Measurements from ENCODE around the gene ZNF280B. TPM values are rescaled to one million over a fixed set of nuclear protein-coding genes. Genes with fewer than 3 reads are reported as not detected.

The ZNF280B gene
- total RNA-seq, 1 experiment from 2014 or later, result 8.2 TPM

- H3K4me1 ChIP-seq (ENCODE audit: insufficient read depth, low read length), result peaks cover 4% of the 10 kb centered on the region; the same call in 1 of the 2 replicates
- H3K56ac ChIP-seq (ENCODE audit: insufficient read length, low read depth, low read length), result no peak overlapping the region
- no peak overlapping the region for H2BK15ac ChIP-seq (ENCODE audit: low read depth, low read length)
- no peak overlapping the region for H2BK12ac ChIP-seq (ENCODE audit: insufficient read length, low read depth, low read length)
- H3K23ac ChIP-seq (ENCODE audit: insufficient read length, low read depth, low read length), result no peak overlapping the region
- no peak overlapping the region for H4K5ac ChIP-seq (ENCODE audit: insufficient read length, low read depth, low read length)
- no peaks in the 10 kb centered on the region for H3K79me1 ChIP-seq (ENCODE audit: insufficient read depth, low read depth, low read length, poor library complexity, severe bottlenecking)
- Mint-ChIP-seq H3K27me3 (ENCODE audit: low read depth) (peaks cover 70% of the 10 kb centered on the region), H3K4me3 (no peak overlapping the region), H3K27ac (no peak overlapping the region), H3K4me1 (peaks cover 8% of the 10 kb centered on the region in 2 experiments), H3K36me3 (ENCODE audit: insufficient read depth in 1 of 3, low read depth in 3 of 3) (peaks cover 0 to 3% (median 0%) of the 10 kb centered on the region in 3 experiments; a peak in 3 of 7 replicates), H3K9me3 (no peaks in the 10 kb centered on the region)
- no peaks in the 10 kb centered on the region for H4K20me1 ChIP-seq (ENCODE audit: control insufficient read depth, insufficient read depth, insufficient read length)
- H3K4ac ChIP-seq (ENCODE audit: low read depth, low read length), result no peak overlapping the region
- H3K23me2 ChIP-seq (ENCODE audit: insufficient read length, low read depth, low read length, poor library complexity, severe bottlenecking), result no peaks in the 10 kb centered on the region
- no peak overlapping the region for H2AFZ ChIP-seq (ENCODE audit: low read length)
- H4K8ac ChIP-seq (replicated peaks; ENCODE audit: insufficient read length, low read depth, low read length), result no peak overlapping the region
- no peak overlapping the region for H2AK5ac ChIP-seq (ENCODE audit: insufficient read length, low read length)
- no CpG with 5 or more reads among the region's 2 CpGs for WGBS (ENCODE audit: extremely low coverage, insufficient read length, low lambda C conversion rate)
- no peak overlapping the region for H3K27ac ChIP-seq (ENCODE audit: insufficient read length, low read depth, low read length)
- no peak overlapping the region for H4K91ac ChIP-seq (ENCODE audit: insufficient read length, low read depth, low read length)
- no peak overlapping the region for H2BK20ac ChIP-seq (ENCODE audit: low read depth, low read length, poor library complexity, severe bottlenecking)
- no peaks in the 10 kb centered on the region; the same call in 1 of the 2 replicates for H3K27me3 ChIP-seq (ENCODE audit: insufficient read depth, low read length)
- TF ChIP-seq CTCF (conservative IDR thresholded peaks at IDR 0.05), result no peak
- H3K14ac ChIP-seq (ENCODE audit: insufficient read depth, low read length), result no peak overlapping the region
- no peak for DNase-seq
- H3K9me3 ChIP-seq (ENCODE audit: control insufficient read depth, low read depth, low read length), result no peaks in the 10 kb centered on the region
- H3T11ph ChIP-seq (ENCODE audit: low read length), result no peak overlapping the region
- H3K9ac ChIP-seq (ENCODE audit: extremely low read depth, insufficient read length, low read length), result no peak overlapping the region
- H3K18ac ChIP-seq (ENCODE audit: insufficient read length, low read depth, low read length), result no peak overlapping the region
- no peak overlapping the region for H2BK5ac ChIP-seq (ENCODE audit: insufficient read length, low read length)
- H2BK120ac ChIP-seq (ENCODE audit: low read depth, low read length, poor library complexity, severe bottlenecking), result no peak overlapping the region
- H3K4me2 ChIP-seq (ENCODE audit: insufficient read depth, insufficient read length, low read length), result no peak overlapping the region
- no peaks in the 10 kb centered on the region for H3K79me2 ChIP-seq (ENCODE audit: insufficient read depth, low read length)
These were observed 29.4 kb downstream of the ZNF280B start for GRCh38 chr22:22479116-22479515.
